ENCODE results near the gene ANXA1.

ANXA1 gene

GRCh38 chr9:73151653-73152542 lies at the start of gene ANXA1:
TSS of gene ANXA1 (plus strand) at chr9:73151865. CDS start at chr9:73158536, 6,671 bp downstream.
- DNase-seq (ENCODE audit: low spot score) = peak; percentile 89

GRCh38 chr9:73104342-73104741 lies 47.3 kb upstream of the ANXA1 start:
- no peak for DNase-seq (ENCODE audit: low spot score)

- no peak for DNase-seq (ENCODE audit: low spot score)
These were observed 46.7 kb upstream of the ANXA1 start for GRCh38 chr9:73104921-73105320.

GRCh38 chr9:73107489-73108069 lies 44.1 kb upstream of the ANXA1 start:
- peak; percentile 78 for DNase-seq (ENCODE audit: low spot score)

- DNase-seq (ENCODE audit: low spot score) = no peak
These were observed 37.6 kb upstream of the ANXA1 start for GRCh38 chr9:73114058-73114457.

GRCh38 chr9:73114958-73115357 lies 36.7 kb upstream of the ANXA1 start:
- DNase-seq (ENCODE audit: low spot score) = no peak

GRCh38 chr9:73116031-73116430 lies 35.6 kb upstream of the ANXA1 start:
- DNase-seq (ENCODE audit: low spot score) = peak; percentile 44

- DNase-seq (ENCODE audit: low spot score) = no peak
These were observed 34.8 kb upstream of the ANXA1 start for GRCh38 chr9:73116880-73117279.

GRCh38 chr9:73118286-73118685 lies 33.4 kb upstream of the ANXA1 start:
- peak; percentile 20 for DNase-seq (ENCODE audit: low spot score)

- DNase-seq (ENCODE audit: low spot score) = no peak
These were observed 32.6 kb upstream of the ANXA1 start for GRCh38 chr9:73118898-73119554.

- no peak for DNase-seq (ENCODE audit: low spot score)
These were observed 30.2 kb upstream of the ANXA1 start for GRCh38 chr9:73121375-73121935.

GRCh38 chr9:73125651-73126050 lies 26.0 kb upstream of the ANXA1 start:
- DNase-seq (ENCODE audit: low spot score) = no peak

- DNase-seq (ENCODE audit: low spot score) = no peak
These were observed 21.6 kb upstream of the ANXA1 start for GRCh38 chr9:73129941-73130685.

GRCh38 chr9:73131461-73131860 lies 20.2 kb upstream of the ANXA1 start:
- DNase-seq (ENCODE audit: low spot score) = no peak

GRCh38 chr9:73132034-73132776 lies 19.5 kb upstream of the ANXA1 start:
- peak; percentile 88 for DNase-seq (ENCODE audit: low spot score)

GRCh38 chr9:73133022-73133651 lies 18.5 kb upstream of the ANXA1 start:
- DNase-seq (ENCODE audit: low spot score) = no peak

- DNase-seq (ENCODE audit: low spot score) = no peak
These were observed 17.7 kb upstream of the ANXA1 start for GRCh38 chr9:73133921-73134407.

GRCh38 chr9:73135394-73135793 lies 16.3 kb upstream of the ANXA1 start:
- no peak for DNase-seq (ENCODE audit: low spot score)

GRCh38 chr9:73137286-73137899 lies 14.3 kb upstream of the ANXA1 start:
- no peak for DNase-seq (ENCODE audit: low spot score)

GRCh38 chr9:73137914-73138313 lies 13.8 kb upstream of the ANXA1 start:
- DNase-seq (ENCODE audit: low spot score) = no peak

Data from CD4-positive, alpha-beta T cell treated with Interleukin-2 at 100 ng/mL for 4 hours (primary cell).